Measurements from ENCODE around the gene PALM. TPM values are rescaled to one million over a fixed set of nuclear protein-coding genes. Genes with fewer than 3 reads are reported as not detected.

The PALM gene
- total RNA-seq, 3 donors from 2014 or later: 8.1 to 58.4 (median 13.0) TPM

DNA sequence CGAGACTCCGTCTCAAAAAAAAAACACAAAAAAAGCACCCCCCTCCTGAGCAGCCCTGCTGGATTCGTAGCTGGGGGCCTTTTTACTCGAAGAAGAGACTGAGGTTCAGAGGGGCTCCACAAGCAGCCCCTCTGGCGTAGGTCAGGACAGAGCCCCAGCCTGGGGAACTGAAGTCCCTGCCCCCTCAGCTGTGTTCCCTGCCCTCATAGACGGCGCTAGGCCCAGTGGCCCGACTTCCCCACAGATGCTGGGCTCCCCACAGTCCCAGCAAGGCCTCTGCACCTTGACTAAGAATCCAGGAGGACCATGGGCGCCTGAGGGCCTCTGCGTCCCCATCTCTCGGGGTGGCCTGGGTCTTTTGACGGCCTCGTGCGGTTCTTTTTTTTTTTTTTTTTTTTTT, 41.1 kb downstream of the PALM start:
- DNase-seq (no peak), ATAC-seq (no peak)
- H3K4me3 ChIP-seq: no peak overlapping the region
- no peaks in the 10 kb centered on the region for H3K36me3 ChIP-seq (ENCODE audit: low read depth)
- TF ChIP-seq, protein P1, sequence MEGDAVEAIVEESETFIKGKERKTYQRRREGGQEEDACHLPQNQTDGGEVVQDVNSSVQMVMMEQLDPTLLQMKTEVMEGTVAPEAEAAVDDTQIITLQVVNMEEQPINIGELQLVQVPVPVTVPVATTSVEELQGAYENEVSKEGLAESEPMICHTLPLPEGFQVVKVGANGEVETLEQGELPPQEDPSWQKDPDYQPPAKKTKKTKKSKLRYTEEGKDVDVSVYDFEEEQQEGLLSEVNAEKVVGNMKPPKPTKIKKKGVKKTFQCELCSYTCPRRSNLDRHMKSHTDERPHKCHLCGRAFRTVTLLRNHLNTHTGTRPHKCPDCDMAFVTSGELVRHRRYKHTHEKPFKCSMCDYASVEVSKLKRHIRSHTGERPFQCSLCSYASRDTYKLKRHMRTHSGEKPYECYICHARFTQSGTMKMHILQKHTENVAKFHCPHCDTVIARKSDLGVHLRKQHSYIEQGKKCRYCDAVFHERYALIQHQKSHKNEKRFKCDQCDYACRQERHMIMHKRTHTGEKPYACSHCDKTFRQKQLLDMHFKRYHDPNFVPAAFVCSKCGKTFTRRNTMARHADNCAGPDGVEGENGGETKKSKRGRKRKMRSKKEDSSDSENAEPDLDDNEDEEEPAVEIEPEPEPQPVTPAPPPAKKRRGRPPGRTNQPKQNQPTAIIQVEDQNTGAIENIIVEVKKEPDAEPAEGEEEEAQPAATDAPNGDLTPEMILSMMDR (IDR thresholded peaks at IDR 0.05): no peak
- intact Hi-C loops (cut with DNase I, micrococcal nuclease): no loop called here
- no peaks in the 10 kb centered on the region for H3K9me3 ChIP-seq
- peaks cover 20% of the 10 kb centered on the region for H3K4me1 ChIP-seq (ENCODE audit: low read depth)

DNA sequence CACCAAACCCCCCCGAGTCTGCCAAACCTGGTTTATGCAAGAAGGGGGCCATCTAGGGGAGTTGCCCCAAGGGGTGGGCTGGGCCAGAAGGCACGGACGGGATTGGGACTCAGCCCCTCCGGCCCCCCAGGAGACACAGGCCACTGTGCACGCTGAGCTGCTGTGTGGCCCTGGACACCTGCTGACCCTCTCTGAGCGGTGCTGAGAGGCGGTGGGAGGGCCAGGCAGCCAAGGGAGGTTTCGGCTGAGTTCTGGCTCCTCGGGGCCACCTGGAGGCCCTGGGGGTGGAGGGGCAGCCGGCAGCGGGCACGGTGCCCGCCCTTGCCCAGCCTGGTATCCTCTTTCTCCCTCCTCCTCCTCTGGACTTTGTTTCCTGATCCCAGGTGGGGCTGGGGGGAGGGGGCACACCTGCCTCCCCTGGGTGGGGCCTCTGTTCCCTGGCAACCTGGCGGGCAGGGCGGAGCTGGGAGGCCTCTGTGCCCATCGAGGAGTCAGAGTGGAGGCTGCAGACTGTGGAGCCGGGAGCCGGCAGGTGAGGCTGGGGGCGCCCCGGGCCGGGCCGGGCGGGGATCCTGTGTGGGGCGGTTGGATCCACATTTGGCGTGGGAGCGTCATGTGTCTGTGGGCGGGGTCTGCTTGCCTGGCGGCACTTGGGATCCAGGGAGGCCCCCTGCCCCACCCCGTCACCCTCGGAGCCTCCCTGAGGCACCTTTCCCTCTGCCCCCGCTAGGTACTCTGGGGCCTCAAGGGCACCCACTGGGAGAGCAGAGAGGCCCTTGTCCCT, 42.1 kb downstream of the PALM start, which contains the start of gene MISP:
MISP (plus strand) TSS at position 473 of the 784 bp plus-strand sequence. CDS start 5,835 bp downstream, outside the sequence.
- intact Hi-C loops (cut with DNase I, micrococcal nuclease): no loop called here
- TF ChIP-seq, protein P1 (IDR thresholded peaks at IDR 0.05): no peak
- Histone ChIP-seq H3K36me3 (ENCODE audit: low read depth) (no peaks in the 10 kb centered on the region), H3K4me3 (peak within 1 kb of the TSS; percentile 54), H3K9me3 (no peaks in the 10 kb centered on the region), H3K4me1 (ENCODE audit: low read depth) (peaks cover 24% of the 10 kb centered on the region)
- peak; percentile 94 to 97 (median 94) for DNase-seq
- ATAC-seq: peak; percentile 68

DNA sequence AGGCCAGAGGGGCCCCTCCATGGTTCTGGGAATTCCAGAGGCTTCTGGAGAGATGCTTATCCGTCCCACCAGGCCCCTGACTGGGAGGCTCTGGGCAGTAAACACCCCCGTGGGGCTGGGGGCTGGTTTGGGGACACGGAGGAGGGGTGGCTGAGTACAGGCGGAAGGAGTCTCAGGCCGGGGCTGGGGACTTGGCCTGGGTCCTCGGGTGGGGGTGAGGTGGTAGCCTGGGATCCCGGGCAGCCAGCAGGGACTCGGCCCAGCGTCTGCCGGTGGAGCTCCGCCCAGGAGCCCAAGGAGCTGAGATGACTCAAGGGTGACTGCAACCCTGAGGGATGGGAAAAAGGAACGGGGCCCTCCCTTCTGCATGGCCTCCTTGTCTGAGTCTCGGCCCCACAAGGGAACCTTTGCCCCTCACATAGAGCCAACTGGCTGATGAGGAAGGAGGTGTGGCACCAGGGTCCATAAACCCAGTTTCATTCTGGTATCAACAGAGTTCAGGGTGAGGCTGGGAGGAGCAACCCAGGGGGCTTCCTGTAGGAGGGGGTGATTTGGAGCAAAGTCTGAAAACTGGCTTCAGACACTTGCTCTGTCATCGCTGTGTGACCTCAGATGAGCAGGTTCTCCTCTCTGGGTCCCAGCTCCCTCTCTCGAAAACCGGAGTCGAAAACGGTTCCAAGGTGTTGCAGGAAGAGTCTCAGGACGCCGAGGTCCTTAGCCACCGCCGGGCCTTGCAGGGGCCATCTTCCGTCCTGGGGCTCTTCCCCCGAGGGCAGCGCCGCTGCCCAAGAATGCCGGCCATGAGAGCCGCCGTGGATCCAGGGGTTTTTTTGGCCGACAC, 43.0 kb downstream of the PALM start:
- peak overlapping the region; percentile 54 for H3K4me3 ChIP-seq
- no peaks in the 10 kb centered on the region for H3K9me3 ChIP-seq
- TF ChIP-seq, protein P1 (IDR thresholded peaks at IDR 0.05): no peak
- DNase-seq (peak; percentile 86 to 89 (median 86)), ATAC-seq (peak; percentile 60)
- no peaks in the 10 kb centered on the region for H3K36me3 ChIP-seq (ENCODE audit: low read depth)
- peaks cover 26% of the 10 kb centered on the region for H3K4me1 ChIP-seq (ENCODE audit: low read depth)
- intact Hi-C loops (cut with DNase I, micrococcal nuclease): no loop called here

DNA sequence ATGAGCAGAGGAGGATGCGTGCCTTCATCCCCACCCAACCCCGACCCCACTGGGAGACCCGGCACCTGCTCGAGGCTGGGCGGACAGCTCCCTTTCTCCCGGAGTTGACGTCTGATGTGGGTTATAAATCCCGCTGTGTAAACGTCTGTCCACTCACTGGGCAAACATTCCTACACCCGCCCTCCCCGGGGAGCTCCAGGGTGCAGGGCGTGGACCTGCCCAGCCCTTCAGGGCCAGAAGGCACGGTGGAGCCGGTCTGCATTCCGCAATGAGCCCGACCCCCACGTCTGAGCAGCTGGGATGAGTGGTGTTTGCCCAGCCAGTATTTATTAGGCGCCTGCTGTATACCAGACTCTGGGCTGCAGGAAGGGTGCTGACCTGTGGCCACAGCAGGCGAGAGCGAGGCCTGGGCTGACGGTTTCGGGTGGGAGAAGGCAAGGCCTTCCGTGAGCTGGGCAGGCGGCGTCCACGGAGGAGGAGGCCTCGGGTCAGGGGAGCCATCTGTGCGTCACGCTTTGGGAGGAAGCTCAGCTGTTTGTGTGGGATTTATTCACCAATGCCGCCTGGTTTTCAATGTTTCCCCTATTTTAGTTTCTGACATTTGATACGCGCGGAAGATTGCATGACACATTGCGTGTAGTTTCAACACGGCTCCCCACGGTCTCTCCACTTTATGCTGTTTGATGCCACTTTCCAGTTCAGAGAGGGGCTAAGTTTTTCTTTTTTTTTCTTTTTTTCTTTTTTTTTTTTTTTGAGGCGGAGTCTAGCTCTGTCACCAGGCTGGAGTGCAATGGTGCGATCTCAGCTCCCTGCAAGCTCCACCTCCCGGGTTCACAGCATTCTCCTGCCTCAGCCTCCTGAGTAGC, 44.1 kb downstream of the PALM start:
- intact Hi-C loops (cut with DNase I, micrococcal nuclease): no loop called here
- Histone ChIP-seq H3K9me3 (no peaks in the 10 kb centered on the region), H3K4me3 (peak overlapping the region; percentile 4), H3K4me1 (ENCODE audit: low read depth) (peaks cover 26% of the 10 kb centered on the region), H3K36me3 (ENCODE audit: low read depth) (peaks cover 4% of the 10 kb centered on the region)
- TF ChIP-seq, protein P1 (IDR thresholded peaks at IDR 0.05): no peak
- DNase-seq (peak; percentile 91 to 94 (median 93)), ATAC-seq (peak; percentile 59)

DNA sequence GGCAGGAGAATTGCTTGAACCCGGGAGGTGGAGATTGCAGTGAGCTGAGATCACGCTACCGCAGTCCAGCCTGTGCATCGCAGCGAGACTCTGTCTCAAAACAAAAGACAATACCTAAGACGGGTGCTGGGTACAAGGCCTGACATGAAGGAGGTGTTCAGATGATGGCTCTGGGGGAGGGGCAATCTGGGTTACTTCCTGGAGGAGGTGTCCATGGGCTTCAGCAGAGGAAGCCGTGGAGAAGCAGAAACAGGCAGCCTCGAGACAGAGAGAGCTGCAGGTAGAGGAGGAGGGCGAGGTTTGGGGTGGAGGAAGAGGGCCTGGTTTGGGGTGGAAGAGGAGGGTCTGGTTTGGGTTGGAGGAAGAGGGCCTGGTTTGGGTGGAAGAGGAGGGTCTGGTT, 45.8 kb downstream of the PALM start:
- H3K36me3 ChIP-seq (ENCODE audit: low read depth): peaks cover 6% of the 10 kb centered on the region
- ATAC-seq: no peak
- H3K4me1 ChIP-seq (ENCODE audit: low read depth): peaks cover 26% of the 10 kb centered on the region
- TF ChIP-seq, protein P1 (IDR thresholded peaks at IDR 0.05): no peak
- DNase-seq: peak in 1 of 3 donors; percentile 73
- H3K9me3 ChIP-seq: no peaks in the 10 kb centered on the region
- intact Hi-C loops (cut with DNase I, micrococcal nuclease): no loop called here
- no peak overlapping the region for H3K4me3 ChIP-seq
